Epithelial cell of proximal tubule (primary cell): ENCODE results near the gene CRISP1. TPM values are rescaled to one million over a fixed set of nuclear protein-coding genes. Genes with fewer than 3 reads are reported as not detected.

Source experiments
- DNase-seq: peaks from one replicate; pipeline ENCODE4 v3.0.0-alpha.2; 2011; ENCODE audit warnings: low read depth
- H3K4me3 ChIP-seq: 2 replicates; pipeline ENCODE4 v1.5.1; 2011; ENCODE audit warnings: low read depth, mild to moderate bottlenecking, low read length
- total RNA-seq: library from RNA; depleted of rRNA; stranded (reverse); fragments of >200 nt; gene quantifications from 2 replicates; pipeline ENCODE4 v1.2.3, GENCODE V29; 2015
- TF ChIP-seq, protein P1 (sequence below): conservative IDR thresholded peaks from 2 replicates; pipeline ENCODE4 v1.5.1; 2012; ENCODE audit warnings: low read depth, mild to moderate bottlenecking, low read length

Gene CRISP1
- total RNA-seq, 1 donor from 2014 or later, result not detected

DNA sequence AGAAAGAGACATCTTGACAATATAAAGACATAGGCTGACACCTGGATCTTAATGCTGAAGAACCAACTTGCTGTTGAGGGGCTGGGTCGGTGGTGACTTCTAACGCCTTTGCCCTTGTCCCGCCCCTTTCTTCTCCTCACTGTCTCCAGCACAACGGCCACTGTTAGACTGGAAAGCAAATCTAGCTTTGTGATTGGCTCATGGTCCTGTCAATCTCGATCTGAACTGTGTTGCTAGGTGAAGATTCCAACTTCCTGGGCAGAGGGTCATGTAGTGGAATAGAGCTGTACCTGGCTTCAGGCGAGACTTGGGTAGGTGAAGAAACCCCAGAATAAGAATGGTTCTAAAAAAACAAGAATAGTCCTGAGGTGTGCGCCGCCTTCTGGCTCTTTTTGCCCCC lies 79.2 kb downstream of the CRISP1 start, which contains the start of gene PGK2:
PGK2 (minus strand) TSS at position 110 of the 400 bp plus-strand sequence; CDS start at position 12, 98 bp downstream.
- TF ChIP-seq, protein P1, sequence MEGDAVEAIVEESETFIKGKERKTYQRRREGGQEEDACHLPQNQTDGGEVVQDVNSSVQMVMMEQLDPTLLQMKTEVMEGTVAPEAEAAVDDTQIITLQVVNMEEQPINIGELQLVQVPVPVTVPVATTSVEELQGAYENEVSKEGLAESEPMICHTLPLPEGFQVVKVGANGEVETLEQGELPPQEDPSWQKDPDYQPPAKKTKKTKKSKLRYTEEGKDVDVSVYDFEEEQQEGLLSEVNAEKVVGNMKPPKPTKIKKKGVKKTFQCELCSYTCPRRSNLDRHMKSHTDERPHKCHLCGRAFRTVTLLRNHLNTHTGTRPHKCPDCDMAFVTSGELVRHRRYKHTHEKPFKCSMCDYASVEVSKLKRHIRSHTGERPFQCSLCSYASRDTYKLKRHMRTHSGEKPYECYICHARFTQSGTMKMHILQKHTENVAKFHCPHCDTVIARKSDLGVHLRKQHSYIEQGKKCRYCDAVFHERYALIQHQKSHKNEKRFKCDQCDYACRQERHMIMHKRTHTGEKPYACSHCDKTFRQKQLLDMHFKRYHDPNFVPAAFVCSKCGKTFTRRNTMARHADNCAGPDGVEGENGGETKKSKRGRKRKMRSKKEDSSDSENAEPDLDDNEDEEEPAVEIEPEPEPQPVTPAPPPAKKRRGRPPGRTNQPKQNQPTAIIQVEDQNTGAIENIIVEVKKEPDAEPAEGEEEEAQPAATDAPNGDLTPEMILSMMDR, result no peak
- DNase-seq, result no peak
- no peak within 1 kb of the TSS for H3K4me3 ChIP-seq

DNA sequence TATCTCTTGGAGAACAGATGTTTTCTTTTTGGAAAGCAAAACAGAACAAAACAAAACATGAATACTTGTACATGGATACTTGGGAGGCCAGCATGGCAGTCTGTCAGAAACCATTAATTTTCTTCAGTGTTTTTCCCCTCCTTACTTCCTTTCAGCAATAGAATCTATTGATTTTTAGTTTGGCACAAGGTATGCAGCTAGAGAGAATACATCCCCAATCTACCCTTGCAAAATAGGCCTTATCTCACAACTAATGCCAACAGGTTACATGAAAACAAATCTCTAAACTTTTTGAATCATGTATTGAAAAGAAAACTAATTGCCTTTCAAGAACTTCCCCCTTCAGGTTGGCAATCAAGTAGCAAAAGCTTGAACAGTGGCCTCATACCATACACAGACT lies 82.1 kb downstream of the CRISP1 start:
- no peak for DNase-seq
- TF ChIP-seq, protein P1, result no peak

More for the DNA sequence above, 82.1 kb downstream of the CRISP1 start:
- no peak overlapping the region for H3K4me3 ChIP-seq

Other genes with a start within 250 kb of the CRISP1 start
- not detected in 2 replicates for gene RHAG, start 229.7 kb downstream of the CRISP1 start, total RNA-seq
- gene CRISP2, start 153.0 kb downstream of the CRISP1 start, total RNA-seq, result 0.06 TPM in 1 of 2 replicates, not detected in the other
- not detected in 2 replicates for gene CRISP3, start 122.1 kb downstream of the CRISP1 start, total RNA-seq
- gene PGK2, start 79.2 kb downstream of the CRISP1 start, total RNA-seq, result not detected in 2 replicates
- gene DEFB114, start 97.6 kb upstream of the CRISP1 start, total RNA-seq, result not detected in 2 replicates
- not detected in 2 replicates for gene DEFB113, start 103.1 kb upstream of the CRISP1 start, total RNA-seq
- not detected in 2 replicates for gene DEFB110, start 155.5 kb upstream of the CRISP1 start, total RNA-seq
- not detected in 2 replicates for gene DEFB112, start 183.4 kb upstream of the CRISP1 start, total RNA-seq